NT2/D1 (cell line): ENCODE data around the gene CRB2.

Experiments
- DNase-seq: peaks from one replicate; pipeline ENCODE4 v3.0.0-alpha.2; 2011; ENCODE audit warnings: low read depth, low spot score
- H3K27me3 ChIP-seq: 2 replicates; pipeline ENCODE4 v1.6.0; 2011; ENCODE audit warnings: mild to moderate bottlenecking; ENCODE audit not compliant: insufficient read length, insufficient read depth
- H3K36me3 ChIP-seq: 2 replicates; pipeline ENCODE4 v1.6.1; 2011; ENCODE audit warnings: mild to moderate bottlenecking, low read length, mixed read lengths; ENCODE audit not compliant: insufficient read depth, insufficient read length
- H3K4me1 ChIP-seq: 2 replicates; pipeline ENCODE4 v1.5.1; 2011; ENCODE audit not compliant: insufficient read depth, insufficient read length
- H3K4me3 ChIP-seq: 2 replicates; pipeline ENCODE4 v1.5.1; 2011; ENCODE audit warnings: low read depth; ENCODE audit not compliant: insufficient read length
- H3K9ac ChIP-seq: 2 replicates; pipeline ENCODE4 v1.6.0; 2011; ENCODE audit warnings: low read depth; ENCODE audit not compliant: insufficient read length
- H3K9me3 ChIP-seq: 2 replicates; pipeline ENCODE4 v1.5.1; 2011; ENCODE audit warnings: mild to moderate bottlenecking, low read length; ENCODE audit not compliant: insufficient read depth
- SUZ12 ChIP-seq: IDR thresholded peaks from 2 replicates; pipeline ENCODE4 v1.6.1; 2011; ENCODE audit not compliant: insufficient read length, insufficient read depth; ENCODE audit errors: extremely low read depth
- YY1 ChIP-seq: IDR thresholded peaks from 2 replicates; pipeline ENCODE4 v1.6.1; 2011; ENCODE audit not compliant: insufficient read length, insufficient read depth
- ZNF274 ChIP-seq: IDR thresholded peaks from 2 replicates; pipeline ENCODE4 v1.6.1; 2011; ENCODE audit warnings: mild to moderate bottlenecking, low read depth, low read length

Gene CRB2

GRCh38 chr9:123412171-123412820 lies 56.3 kb downstream of the CRB2 start:
- TF ChIP-seq ZNF274 (no peak), SUZ12 (no peak), YY1 (no peak)
- Histone ChIP-seq H3K4me3 (no peak overlapping the region), H3K36me3 (no peaks in the 10 kb centered on the region), H3K27me3 (no peaks in the 10 kb centered on the region), H3K4me1 (peaks cover 20% of the 10 kb centered on the region), H3K9me3 (no peaks in the 10 kb centered on the region), H3K9ac (no peak overlapping the region)
- no peak for DNase-seq

- H3K9me3 ChIP-seq = no peaks in the 10 kb centered on the region
- H3K36me3 ChIP-seq = no peaks in the 10 kb centered on the region
- TF ChIP-seq YY1 (no peak), SUZ12 (no peak), ZNF274 (no peak)
Observed at GRCh38 chr9:123414204-123414603, 58.2 kb downstream of the CRB2 start.

GRCh38 chr9:123414936-123415930 lies 59.2 kb downstream of the CRB2 start:
- H3K4me1 ChIP-seq = peaks cover 16% of the 10 kb centered on the region
- DNase-seq = no peak
- H3K4me3 ChIP-seq = no peak overlapping the region
- no peak for TF ChIP-seq ZNF274
- TF ChIP-seq YY1 = no peak
- no peak for TF ChIP-seq SUZ12
- H3K27me3 ChIP-seq = no peaks in the 10 kb centered on the region
- no peaks in the 10 kb centered on the region for H3K9me3 ChIP-seq
- no peak overlapping the region for H3K9ac ChIP-seq
- no peaks in the 10 kb centered on the region for H3K36me3 ChIP-seq

More at GRCh38 chr9:123414204-123414603, 58.2 kb downstream of the CRB2 start:
- no peak for DNase-seq
- no peaks in the 10 kb centered on the region for H3K27me3 ChIP-seq
- H3K4me1 ChIP-seq = peaks cover 13% of the 10 kb centered on the region
- H3K4me3 ChIP-seq = no peak overlapping the region
- H3K9ac ChIP-seq = no peak overlapping the region

GRCh38 chr9:123416176-123416575 lies 60.2 kb downstream of the CRB2 start:
- Histone ChIP-seq H3K27me3 (no peaks in the 10 kb centered on the region), H3K9ac (no peak overlapping the region), H3K4me1 (peaks cover 20% of the 10 kb centered on the region), H3K9me3 (no peaks in the 10 kb centered on the region), H3K4me3 (no peak overlapping the region), H3K36me3 (no peaks in the 10 kb centered on the region)
- TF ChIP-seq ZNF274 (no peak), SUZ12 (no peak), YY1 (no peak)
- DNase-seq = no peak

- Histone ChIP-seq H3K4me1 (peaks cover 26% of the 10 kb centered on the region), H3K36me3 (no peaks in the 10 kb centered on the region), H3K27me3 (no peaks in the 10 kb centered on the region), H3K9me3 (no peaks in the 10 kb centered on the region), H3K4me3 (no peak overlapping the region), H3K9ac (no peak overlapping the region)
- TF ChIP-seq ZNF274 (no peak), YY1 (no peak), SUZ12 (no peak)
- DNase-seq = no peak
Observed at GRCh38 chr9:123417289-123418051, 61.5 kb downstream of the CRB2 start.

GRCh38 chr9:123418052-123418430 lies 62.0 kb downstream of the CRB2 start:
- Histone ChIP-seq H3K4me1 (peaks cover 29% of the 10 kb centered on the region), H3K4me3 (no peak overlapping the region), H3K9me3 (no peaks in the 10 kb centered on the region), H3K36me3 (no peaks in the 10 kb centered on the region), H3K9ac (no peak overlapping the region), H3K27me3 (no peaks in the 10 kb centered on the region)
- TF ChIP-seq ZNF274 = no peak
- TF ChIP-seq YY1 = no peak
- no peak for TF ChIP-seq SUZ12
- DNase-seq = no peak

GRCh38 chr9:123418506-123418905 lies 62.5 kb downstream of the CRB2 start:
- no peak overlapping the region for H3K9ac ChIP-seq
- no peak overlapping the region for H3K4me3 ChIP-seq
- H3K27me3 ChIP-seq = no peaks in the 10 kb centered on the region
- H3K9me3 ChIP-seq = no peaks in the 10 kb centered on the region
- DNase-seq = no peak
- H3K36me3 ChIP-seq = no peaks in the 10 kb centered on the region
- peaks cover 33% of the 10 kb centered on the region for H3K4me1 ChIP-seq
- TF ChIP-seq ZNF274 = no peak
- no peak for TF ChIP-seq SUZ12
